GM19467 (cell line): ENCODE data around the gene GPX8.

Experiments
- ATAC-seq: cut with Tn5 transposase; IDR thresholded peaks from one replicate; pipeline ENCODE4 v1.9.1; 2021; ENCODE audit warnings: mild to moderate bottlenecking, moderate library complexity; ENCODE audit not compliant: unreplicated experiment

The GPX8 gene

GRCh38 chr5:55172051-55172899, 12.3 kb downstream of the GPX8 start:
- peak; percentile 68 for ATAC-seq

- ATAC-seq: peak; percentile 86
Observed at GRCh38 chr5:55172937-55173686, 13.1 kb downstream of the GPX8 start, which contains the start of gene CDC20B. Gene CDC20B, minus strand, starts transcription at chr5:55173177. Its CDS starts 177 bp downstream, at chr5:55173000.

- ATAC-seq: no peak
Observed at GRCh38 chr5:55173687-55174230, 13.8 kb downstream of the GPX8 start.

GRCh38 chr5:55175781-55176175, 15.8 kb downstream of the GPX8 start:
- ATAC-seq: no peak

- ATAC-seq: no peak
Observed at GRCh38 chr5:55176176-55176818, 16.3 kb downstream of the GPX8 start.

- ATAC-seq: no peak
Observed at GRCh38 chr5:55177078-55177477, 17.1 kb downstream of the GPX8 start.

- no peak for ATAC-seq
Observed at GRCh38 chr5:55180016-55180415, 20.0 kb downstream of the GPX8 start.

- ATAC-seq: no peak
Observed at GRCh38 chr5:55187370-55187769, 27.4 kb downstream of the GPX8 start.

- no peak for ATAC-seq
Observed at GRCh38 chr5:55188656-55189540, 28.9 kb downstream of the GPX8 start.

GRCh38 chr5:55191165-55191564, 31.2 kb downstream of the GPX8 start:
- ATAC-seq: no peak

GRCh38 chr5:55205001-55205400, 45.0 kb downstream of the GPX8 start:
- ATAC-seq: no peak

GRCh38 chr5:55211184-55211874, 51.4 kb downstream of the GPX8 start:
- no peak for ATAC-seq
